ENCODE data around the gene ATP7B.
"Not testable (repeated sequence)": the region's sequence is repeated elsewhere in the genome, so short reads cannot be mapped to it uniquely, and the experiment has no call there.

ATP7B gene

GRCh38 chr13:52010890-52011631 lies at the start of gene ATP7B:
ATP7B (minus strand) TSS chr13:52011450; CDS start chr13:52011337, 113 bp downstream.
- DNase-seq (ENCODE audit: low read depth): peak; percentile 0

GRCh38 chr13:52053460-52053859 lies 42.2 kb upstream of the ATP7B start:
- no peak for DNase-seq (ENCODE audit: low read depth)

GRCh38 chr13:52051400-52051799 lies 40.1 kb upstream of the ATP7B start:
- no peak for DNase-seq (ENCODE audit: low read depth)

GRCh38 chr13:52048516-52048915 lies 37.3 kb upstream of the ATP7B start:
- DNase-seq (ENCODE audit: low read depth): no peak

- no peak for DNase-seq (ENCODE audit: low read depth)
Observed at GRCh38 chr13:52047463-52047862, 36.2 kb upstream of the ATP7B start.

GRCh38 chr13:52043675-52044074 lies 32.4 kb upstream of the ATP7B start:
- DNase-seq (ENCODE audit: low read depth): no peak

- DNase-seq (ENCODE audit: low read depth): no peak
Observed at GRCh38 chr13:52036037-52036436, 24.8 kb upstream of the ATP7B start.

- DNase-seq (ENCODE audit: low read depth): no peak
Observed at GRCh38 chr13:52034616-52035226, 23.5 kb upstream of the ATP7B start.

- no peak for DNase-seq (ENCODE audit: low read depth)
Observed at GRCh38 chr13:52033039-52033438, 21.8 kb upstream of the ATP7B start.

GRCh38 chr13:52030401-52030800 lies 19.2 kb upstream of the ATP7B start:
- not testable (repeated sequence) for DNase-seq (ENCODE audit: low read depth)

- DNase-seq (ENCODE audit: low read depth): no peak
Observed at GRCh38 chr13:52029569-52029968, 18.3 kb upstream of the ATP7B start.

GRCh38 chr13:52027832-52028231 lies 16.6 kb upstream of the ATP7B start:
- no peak for DNase-seq (ENCODE audit: low read depth)

- no peak for DNase-seq (ENCODE audit: low read depth)
Observed at GRCh38 chr13:52026246-52026626, 15.0 kb upstream of the ATP7B start.

- no peak for DNase-seq (ENCODE audit: low read depth)
Observed at GRCh38 chr13:52025475-52026245, 14.4 kb upstream of the ATP7B start.

- no peak for DNase-seq (ENCODE audit: low read depth)
Observed at GRCh38 chr13:52024481-52024880, 13.2 kb upstream of the ATP7B start, which contains the start of gene UTP14C. UTP14C (plus strand) TSS chr13:52024691; CDS start chr13:52028805, 4,114 bp downstream.

- no peak for DNase-seq (ENCODE audit: low read depth)
Observed at GRCh38 chr13:52022356-52022755, 11.1 kb upstream of the ATP7B start.

GRCh38 chr13:52020191-52020590 lies 8.9 kb upstream of the ATP7B start:
- no peak for DNase-seq (ENCODE audit: low read depth)

- no peak for DNase-seq (ENCODE audit: low read depth)
Observed at GRCh38 chr13:52016296-52016695, 5.0 kb upstream of the ATP7B start.

GRCh38 chr13:52012512-52012836 lies 1.2 kb upstream of the ATP7B start:
- DNase-seq (ENCODE audit: low read depth): no peak

GRCh38 chr13:52011632-52012511 lies 622 bp upstream of the ATP7B start, which contains the start of gene ALG11:
ALG11 (plus strand) TSS chr13:52012398; CDS start chr13:52012419, 21 bp downstream.
- peak; percentile 100 for DNase-seq (ENCODE audit: low read depth)

GRCh38 chr13:52009946-52010345 lies 1.3 kb downstream of the ATP7B start:
- DNase-seq (ENCODE audit: low read depth): no peak
